ENCODE data around the gene SLC39A7. TPM values are rescaled to one million over a fixed set of nuclear protein-coding genes. Genes with fewer than 3 reads are reported as not detected.

Gene SLC39A7
- total and polyA plus RNA-seq, 2 of the 13 experiments (the other 11 are each of a cell fraction or from before 2014, with no cell fraction given), result 142 to 229 TPM

DNA sequence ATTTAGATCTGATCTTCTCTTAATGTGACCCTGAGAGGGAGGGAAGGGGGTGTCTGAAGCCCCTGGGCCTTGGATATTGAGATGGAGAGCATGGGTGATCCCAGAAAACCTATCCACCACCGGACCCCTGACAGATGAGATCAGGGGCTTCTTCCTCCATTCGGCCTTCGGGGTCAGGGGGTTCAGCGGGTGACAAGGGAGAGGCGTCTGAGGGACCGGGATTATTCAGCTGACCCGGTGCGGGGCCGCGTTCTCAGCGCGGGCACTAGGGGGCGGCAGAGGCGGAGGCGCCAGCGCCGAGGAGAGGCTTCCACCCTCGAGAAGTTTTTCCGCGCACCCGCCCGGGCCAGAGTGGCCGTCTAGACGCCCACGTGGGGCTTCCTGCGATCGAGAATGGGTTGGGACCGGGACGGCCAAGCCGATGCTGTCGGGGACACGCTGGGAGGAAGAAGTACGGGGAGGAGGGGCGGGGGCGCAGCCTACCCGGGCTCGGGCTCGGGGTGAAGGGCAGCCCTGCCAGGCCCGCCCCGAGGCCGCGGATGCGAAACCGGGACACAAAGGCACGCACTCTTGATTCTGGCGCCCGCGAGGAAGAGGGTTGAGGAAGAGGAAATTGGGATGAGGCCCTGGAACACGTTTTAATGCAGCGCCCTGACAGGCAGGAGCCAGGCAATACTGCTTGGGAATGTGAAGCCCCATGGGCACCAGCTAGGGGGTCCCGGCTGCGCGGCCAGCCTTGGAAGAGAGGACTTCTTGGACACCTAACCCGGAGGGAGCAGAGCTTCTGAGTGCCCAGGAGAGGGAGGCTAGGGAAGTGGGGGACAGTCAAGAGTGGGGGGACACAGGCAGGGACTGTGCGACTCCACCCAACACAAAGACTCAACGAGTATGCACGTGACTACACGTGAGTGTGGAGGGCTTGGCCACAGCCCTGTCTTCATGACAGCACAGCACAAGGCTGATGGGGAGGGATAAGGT is 39.0 kb upstream of the SLC39A7 start (continued):
- TF ChIP-seq ZBTB40 (IDR thresholded peaks at IDR 0.05), result no peak
- TF ChIP-seq ZBTB40 (CRISPR knock-in tag; IDR thresholded peaks at IDR 0.05), result no peak
- peak; percentile 73 for TF ChIP-seq ZFX (CRISPR knock-in tag; IDR thresholded peaks at IDR 0.05; ENCODE audit: low read depth)
- TF ChIP-seq ZNF574 (CRISPR knock-in tag; IDR thresholded peaks at IDR 0.05), result peak; percentile 78
- TF ChIP-seq, protein P1, sequence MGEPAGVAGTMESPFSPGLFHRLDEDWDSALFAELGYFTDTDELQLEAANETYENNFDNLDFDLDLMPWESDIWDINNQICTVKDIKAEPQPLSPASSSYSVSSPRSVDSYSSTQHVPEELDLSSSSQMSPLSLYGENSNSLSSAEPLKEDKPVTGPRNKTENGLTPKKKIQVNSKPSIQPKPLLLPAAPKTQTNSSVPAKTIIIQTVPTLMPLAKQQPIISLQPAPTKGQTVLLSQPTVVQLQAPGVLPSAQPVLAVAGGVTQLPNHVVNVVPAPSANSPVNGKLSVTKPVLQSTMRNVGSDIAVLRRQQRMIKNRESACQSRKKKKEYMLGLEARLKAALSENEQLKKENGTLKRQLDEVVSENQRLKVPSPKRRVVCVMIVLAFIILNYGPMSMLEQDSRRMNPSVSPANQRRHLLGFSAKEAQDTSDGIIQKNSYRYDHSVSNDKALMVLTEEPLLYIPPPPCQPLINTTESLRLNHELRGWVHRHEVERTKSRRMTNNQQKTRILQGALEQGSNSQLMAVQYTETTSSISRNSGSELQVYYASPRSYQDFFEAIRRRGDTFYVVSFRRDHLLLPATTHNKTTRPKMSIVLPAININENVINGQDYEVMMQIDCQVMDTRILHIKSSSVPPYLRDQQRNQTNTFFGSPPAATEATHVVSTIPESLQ (CRISPR knock-in tag; conservative IDR thresholded peaks at IDR 0.05), result no peak
- no peak for TF ChIP-seq ZNF205 (CRISPR knock-in tag; IDR thresholded peaks at IDR 0.05)
- peak; percentile 47; the same call in 1 of the 2 replicates for TF ChIP-seq ZNF274 (CRISPR knock-in tag; IDR thresholded peaks at IDR 0.05)
- TF ChIP-seq PATZ1 (CRISPR knock-in tag; IDR thresholded peaks at IDR 0.05), result peak; percentile 38; the same call in 1 of the 2 replicates
- no peak for TF ChIP-seq ZSCAN31 (CRISPR knock-in tag; IDR thresholded peaks at IDR 0.05; ENCODE audit: low read depth)
- 0 out of 2 replicates have a peak, but pooled peaks have one; percentile 32 for TF ChIP-seq ZNF451 (CRISPR knock-in tag; IDR thresholded peaks at IDR 0.05)
- TF ChIP-seq ZMYM3 (CRISPR knock-in tag; IDR thresholded peaks at IDR 0.05), result peak; percentile 40; the same call in 1 of the 2 replicates
